ENCODE measurements around the gene DPH5.

Gene DPH5

GRCh38 chr1:100968621-100969020, 57.0 kb downstream of the DPH5 start:
- Histone ChIP-seq H4K20me1 (ENCODE audit: low read depth, low read length) (no peaks in the 10 kb centered on the region), H3K9me2 (replicated peaks; ENCODE audit: insufficient read depth, low read length) (no peaks in the 10 kb centered on the region), H2AFZ (ENCODE audit: low read depth, low read length, severe bottlenecking) (no peak overlapping the region), H3K27me3 (ENCODE audit: low read length) (no peaks in the 10 kb centered on the region), H3F3A (ENCODE audit: insufficient read depth) (no peaks in the 10 kb centered on the region), H3K79me2 (ENCODE audit: insufficient read depth, low read length) (no peaks in the 10 kb centered on the region), H3K27ac (ENCODE audit: low read depth, low read length) (no peak overlapping the region), H3K9me3 (ENCODE audit: insufficient read depth, low read length) (no peaks in the 10 kb centered on the region), H3K9ac (ENCODE audit: low read length) (no peak overlapping the region), H3K36me3 (ENCODE audit: low read length) (peaks cover 3% of the 10 kb centered on the region; the same call in 1 of the 2 replicates), H3K4me2 (ENCODE audit: low read depth, low read length, poor library complexity, severe bottlenecking) (no peak overlapping the region), H3K4me3 (ENCODE audit: insufficient read depth, low read length, poor library complexity, severe bottlenecking) (no peak overlapping the region)
- no peak for TF ChIP-seq CTCF (IDR thresholded peaks at IDR 0.05; ENCODE audit: insufficient read depth, low read length, poor library complexity, severe bottlenecking)
- no peak for TF ChIP-seq EZH2phosphoT487 (conservative IDR thresholded peaks at IDR 0.05; ENCODE audit: low read length)

GRCh38 chr1:100960098-100960497, 65.5 kb downstream of the DPH5 start:
- Histone ChIP-seq H2AFZ (ENCODE audit: low read depth, low read length, severe bottlenecking) (no peak overlapping the region), H3K27me3 (ENCODE audit: low read length) (no peaks in the 10 kb centered on the region), H3K4me2 (ENCODE audit: low read depth, low read length, poor library complexity, severe bottlenecking) (no peak overlapping the region), H3K27ac (ENCODE audit: low read depth, low read length) (no peak overlapping the region), H4K20me1 (ENCODE audit: low read depth, low read length) (no peaks in the 10 kb centered on the region), H3K4me3 (ENCODE audit: insufficient read depth, low read length, poor library complexity, severe bottlenecking) (no peak overlapping the region), H3K9me3 (ENCODE audit: insufficient read depth, low read length) (no peaks in the 10 kb centered on the region), H3K79me2 (ENCODE audit: insufficient read depth, low read length) (no peaks in the 10 kb centered on the region), H3K36me3 (ENCODE audit: low read length) (no peaks in the 10 kb centered on the region; the same call in 1 of the 2 replicates), H3F3A (ENCODE audit: insufficient read depth) (0 out of 2 replicates have a peak, but pooled peaks cover 4% of the 10 kb centered on the region), H3K9ac (ENCODE audit: low read length) (no peak overlapping the region), H3K9me2 (replicated peaks; ENCODE audit: insufficient read depth, low read length) (no peaks in the 10 kb centered on the region)
- no peak for TF ChIP-seq EZH2phosphoT487 (conservative IDR thresholded peaks at IDR 0.05; ENCODE audit: low read length)
- no peak for TF ChIP-seq CTCF (IDR thresholded peaks at IDR 0.05; ENCODE audit: insufficient read depth, low read length, poor library complexity, severe bottlenecking)

- Histone ChIP-seq H3K36me3 (ENCODE audit: low read length) (no peaks in the 10 kb centered on the region; the same call in 1 of the 2 replicates), H3K27me3 (ENCODE audit: low read length) (no peaks in the 10 kb centered on the region), H2AFZ (ENCODE audit: low read depth, low read length, severe bottlenecking) (no peak overlapping the region), H3K9ac (ENCODE audit: low read length) (no peak overlapping the region), H3F3A (ENCODE audit: insufficient read depth) (0 out of 2 replicates have a peak, but pooled peaks cover 6% of the 10 kb centered on the region), H3K79me2 (ENCODE audit: insufficient read depth, low read length) (no peaks in the 10 kb centered on the region), H3K4me2 (ENCODE audit: low read depth, low read length, poor library complexity, severe bottlenecking) (no peak overlapping the region), H3K9me2 (replicated peaks; ENCODE audit: insufficient read depth, low read length) (no peaks in the 10 kb centered on the region), H3K9me3 (ENCODE audit: insufficient read depth, low read length) (no peaks in the 10 kb centered on the region), H3K27ac (ENCODE audit: low read depth, low read length) (no peak overlapping the region), H3K4me3 (ENCODE audit: insufficient read depth, low read length, poor library complexity, severe bottlenecking) (no peak overlapping the region), H4K20me1 (ENCODE audit: low read depth, low read length) (no peaks in the 10 kb centered on the region)
- no peak for TF ChIP-seq EZH2phosphoT487 (conservative IDR thresholded peaks at IDR 0.05; ENCODE audit: low read length)
- TF ChIP-seq CTCF (IDR thresholded peaks at IDR 0.05; ENCODE audit: insufficient read depth, low read length, poor library complexity, severe bottlenecking), result no peak
Observed at GRCh38 chr1:100959502-100960060, 66.0 kb downstream of the DPH5 start.

All from SU-DHL-6 (cell line).